Stimulated activated CD4-positive, alpha-beta T cell treated with anti-CD3 and anti-CD28 coated beads, Interleukin-4, amount 100 ng/mL, for 48 hours (primary cell): Measurements from ENCODE around the gene SLX9.

Experiments
- DNase-seq, 2 donors: peaks; one replicate each; pipeline ENCODE4 v3.0.0-alpha.2; 2020; ENCODE audit warnings: low read depth in 2 of 2

SLX9 gene

GRCh38 chr21:44959376-44960091 is 19.7 kb downstream of the SLX9 start:
- no peak for DNase-seq

DNA sequence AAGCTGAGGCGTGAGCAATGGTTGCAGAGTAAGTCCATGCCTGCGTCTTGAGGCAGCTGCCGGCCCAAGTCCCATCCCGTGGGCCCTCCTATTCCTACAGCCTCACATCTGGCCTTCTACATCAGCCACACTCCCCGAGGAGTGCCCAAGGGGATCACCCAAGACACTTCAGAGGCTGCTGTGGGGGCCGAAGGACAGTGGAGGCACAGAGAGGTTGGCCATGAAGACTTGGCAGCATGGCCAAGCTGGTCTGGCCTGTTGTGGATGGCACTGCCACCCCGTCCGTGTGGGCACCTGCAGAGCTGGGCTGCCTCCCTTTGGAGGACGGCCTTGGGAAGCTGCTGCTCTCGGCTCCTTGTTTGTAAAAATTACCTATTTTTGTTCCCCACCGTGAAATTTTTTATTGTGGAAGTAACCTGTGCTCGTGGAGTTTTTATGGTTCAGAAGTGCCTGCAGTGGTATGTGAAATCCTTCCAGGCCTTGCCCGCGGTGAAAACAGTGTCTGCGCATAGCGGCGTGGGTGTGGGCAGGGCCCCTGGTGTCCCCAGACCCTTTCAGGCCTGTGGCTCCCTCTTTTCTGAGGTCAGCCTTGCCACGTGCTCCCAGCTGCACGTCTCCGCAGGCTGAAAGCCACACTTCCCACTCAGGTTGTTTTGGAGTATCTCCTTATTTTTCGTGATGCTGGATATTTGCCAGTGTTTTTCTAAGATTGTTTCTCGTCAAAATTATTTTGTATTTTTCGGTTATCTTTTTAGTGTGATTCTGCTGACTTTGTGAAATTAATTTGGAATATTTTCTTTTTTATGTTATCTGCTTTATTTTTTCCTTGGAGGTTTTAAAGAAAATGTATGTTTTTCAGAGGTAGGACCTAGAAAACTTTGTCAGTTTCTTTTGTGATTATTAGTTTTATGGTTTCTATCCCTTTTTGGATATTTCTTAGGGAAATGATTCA is 20.6 kb downstream of the SLX9 start:
- no peak for DNase-seq

DNA sequence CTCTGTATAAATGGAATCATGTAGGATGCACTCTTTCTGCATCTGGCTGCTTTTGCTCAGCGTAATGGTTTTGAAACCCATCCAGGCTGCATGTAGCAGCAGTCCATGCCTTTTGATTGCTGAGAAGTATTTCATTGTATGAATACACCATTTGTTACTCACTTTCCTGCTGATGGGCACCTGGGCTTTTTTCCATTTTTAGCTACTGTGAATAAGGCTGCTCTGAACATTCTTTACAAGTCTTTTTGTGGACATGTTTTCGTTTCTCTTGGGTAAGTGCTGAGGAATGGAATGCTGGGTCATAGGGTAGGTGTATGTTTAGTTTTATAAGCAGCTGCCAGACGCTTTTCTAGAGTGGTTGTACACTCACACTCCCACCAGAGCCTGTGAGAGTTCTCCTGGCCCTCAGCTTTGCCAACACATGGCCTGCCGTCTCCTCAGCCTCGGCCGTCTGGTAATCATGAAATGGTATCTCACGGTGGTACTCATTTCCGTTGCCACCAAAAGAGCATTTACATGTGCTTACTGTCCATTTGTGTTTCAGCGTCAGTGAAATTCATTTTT is 22.7 kb downstream of the SLX9 start:
- DNase-seq = no peak

DNA sequence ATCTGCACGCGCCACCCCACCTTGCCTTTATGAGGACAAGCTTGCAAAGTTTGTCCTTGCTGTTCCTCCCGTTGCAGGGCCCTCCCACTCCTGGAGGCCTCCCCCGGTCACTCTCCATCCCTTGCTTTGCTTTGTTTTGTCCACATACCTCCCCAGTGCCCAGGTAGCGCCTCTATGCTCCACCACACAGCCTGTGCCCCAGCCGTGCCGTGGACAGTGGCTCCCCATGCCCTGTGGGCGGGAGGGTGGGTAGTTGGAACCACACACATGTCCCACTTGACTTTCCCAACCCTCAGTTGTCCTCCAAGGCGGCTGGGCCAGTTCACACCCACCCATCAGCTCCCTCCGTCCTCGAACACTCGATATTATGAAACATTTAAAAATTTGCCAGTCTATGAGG is 24.6 kb downstream of the SLX9 start:
- DNase-seq = no peak

GRCh38 chr21:44965251-44966022 is 25.6 kb downstream of the SLX9 start:
- DNase-seq = peak in 1 of 2 donors; percentile 27

DNA sequence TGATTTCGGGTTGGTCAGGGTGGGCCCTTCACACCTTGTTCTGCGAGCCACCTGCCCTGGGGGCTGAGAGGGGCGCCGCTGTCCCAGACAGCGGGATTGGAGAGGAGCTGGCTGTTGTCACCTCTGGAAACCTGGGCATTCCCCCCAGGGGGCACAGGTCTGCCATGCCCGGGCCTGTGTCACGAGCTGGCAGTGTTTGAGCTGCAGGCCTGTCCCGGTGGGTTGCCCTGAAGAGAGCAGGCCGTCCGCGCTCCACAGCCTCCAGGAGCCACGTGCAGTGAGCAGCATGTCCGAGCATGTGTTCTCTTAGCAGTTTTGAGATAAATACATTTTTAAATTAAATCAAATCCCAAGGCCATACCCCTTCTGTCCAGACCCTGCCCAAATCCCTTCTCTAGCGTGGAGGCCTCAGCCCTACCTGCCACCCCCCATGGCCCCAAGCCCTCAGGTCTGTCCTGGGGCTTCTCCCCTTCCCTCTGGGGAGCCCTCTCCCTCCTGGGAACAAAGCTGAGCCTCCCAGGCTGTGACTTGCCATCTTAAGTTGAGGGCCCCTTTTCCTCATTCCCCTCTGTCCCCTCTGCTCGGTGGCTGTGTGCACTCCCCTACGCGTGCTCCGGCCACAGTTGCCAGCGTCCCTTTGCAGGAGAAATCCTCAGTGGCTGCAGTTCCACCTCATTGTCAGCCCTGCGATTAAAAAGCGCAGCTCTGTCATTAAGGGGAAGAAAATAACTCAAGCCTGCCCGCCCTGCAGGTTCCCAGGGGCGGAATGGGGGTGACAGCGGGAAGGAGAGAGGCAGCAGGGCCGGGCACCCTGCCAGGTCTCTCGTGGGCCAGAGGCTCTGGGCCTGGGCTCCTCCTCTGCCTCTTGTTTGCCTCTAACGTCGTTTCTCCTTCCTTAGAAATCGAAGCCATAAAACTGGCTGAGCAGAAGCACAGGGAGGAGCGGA is 26.6 kb downstream of the SLX9 start:
- no peak for DNase-seq

DNA sequence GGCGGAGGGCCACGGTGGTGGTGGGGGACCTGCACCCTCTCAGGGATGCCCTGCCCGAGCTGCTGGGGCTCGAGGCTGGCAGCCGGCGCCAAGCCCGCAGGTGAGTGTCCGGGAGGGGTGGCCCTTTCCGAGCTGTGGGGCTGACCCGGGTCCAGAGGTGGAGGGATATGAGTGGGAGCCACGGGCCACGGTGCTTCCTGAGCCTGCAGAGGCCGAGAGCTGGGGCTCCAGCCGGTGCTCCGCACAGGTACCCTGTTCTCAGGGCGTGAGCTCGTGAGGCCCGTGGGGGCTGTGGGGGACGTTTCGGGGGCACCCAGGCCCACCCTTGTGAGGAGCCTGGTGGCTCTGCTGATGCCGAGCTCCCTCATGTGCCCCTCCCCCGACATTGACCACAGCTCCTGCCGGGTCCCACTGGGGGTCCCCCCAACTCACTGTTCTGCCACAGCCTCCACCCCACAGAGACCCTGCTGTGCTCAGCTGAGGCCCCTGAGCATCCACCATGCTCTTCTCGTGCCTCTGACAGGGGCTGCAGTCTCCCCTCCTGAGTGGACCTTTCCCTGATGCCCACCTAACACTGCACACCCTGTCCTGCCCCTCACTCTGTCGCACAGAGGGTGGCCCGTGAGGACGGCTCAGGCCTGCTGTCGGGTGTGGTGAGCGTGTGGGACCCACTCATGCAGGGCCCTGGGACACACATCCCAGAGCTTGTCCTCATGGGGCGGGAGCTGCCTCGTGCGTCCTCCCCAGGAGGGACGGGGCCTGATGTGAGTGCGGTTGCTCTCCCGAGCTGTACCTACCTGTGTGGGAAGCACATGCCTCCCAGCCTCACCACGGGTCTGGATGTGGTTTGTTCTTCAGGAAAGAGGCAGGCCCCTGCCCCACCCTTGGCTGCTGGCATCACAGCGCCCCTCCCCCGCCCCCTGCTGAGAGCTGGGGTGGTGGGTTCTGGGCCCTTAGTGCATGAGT is 27.5 kb downstream of the SLX9 start:
- no peak for DNase-seq

DNA sequence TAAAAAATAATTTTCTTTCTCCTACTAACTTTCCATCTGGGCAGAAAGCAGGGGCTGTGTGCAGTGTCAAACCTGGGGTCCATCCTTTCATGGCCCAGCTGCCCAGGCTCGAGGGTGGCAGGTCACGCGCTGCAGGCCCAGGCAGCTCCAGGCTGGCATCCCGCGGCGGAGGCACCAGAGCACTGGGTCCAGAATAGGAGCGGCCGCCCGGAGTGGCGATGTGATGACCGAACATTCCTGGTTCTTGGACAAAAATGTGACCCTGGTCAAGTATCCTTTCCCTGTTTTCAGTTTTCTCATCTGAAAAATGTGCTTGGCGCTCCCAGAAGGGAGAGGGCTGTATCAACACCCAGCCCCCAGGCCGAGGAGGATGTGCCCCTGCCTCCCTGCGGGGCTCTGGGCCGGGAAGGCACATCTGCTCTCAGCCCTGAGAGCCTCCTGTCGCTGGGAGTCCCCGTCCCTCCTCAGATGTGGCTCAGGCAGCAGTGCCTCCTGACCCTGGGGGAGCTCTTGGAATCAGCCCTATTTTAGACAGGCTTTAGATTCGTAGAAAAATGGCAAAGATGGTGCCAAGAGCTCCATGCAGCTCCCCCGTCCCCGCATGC is 29.3 kb downstream of the SLX9 start:
- DNase-seq = no peak

DNA sequence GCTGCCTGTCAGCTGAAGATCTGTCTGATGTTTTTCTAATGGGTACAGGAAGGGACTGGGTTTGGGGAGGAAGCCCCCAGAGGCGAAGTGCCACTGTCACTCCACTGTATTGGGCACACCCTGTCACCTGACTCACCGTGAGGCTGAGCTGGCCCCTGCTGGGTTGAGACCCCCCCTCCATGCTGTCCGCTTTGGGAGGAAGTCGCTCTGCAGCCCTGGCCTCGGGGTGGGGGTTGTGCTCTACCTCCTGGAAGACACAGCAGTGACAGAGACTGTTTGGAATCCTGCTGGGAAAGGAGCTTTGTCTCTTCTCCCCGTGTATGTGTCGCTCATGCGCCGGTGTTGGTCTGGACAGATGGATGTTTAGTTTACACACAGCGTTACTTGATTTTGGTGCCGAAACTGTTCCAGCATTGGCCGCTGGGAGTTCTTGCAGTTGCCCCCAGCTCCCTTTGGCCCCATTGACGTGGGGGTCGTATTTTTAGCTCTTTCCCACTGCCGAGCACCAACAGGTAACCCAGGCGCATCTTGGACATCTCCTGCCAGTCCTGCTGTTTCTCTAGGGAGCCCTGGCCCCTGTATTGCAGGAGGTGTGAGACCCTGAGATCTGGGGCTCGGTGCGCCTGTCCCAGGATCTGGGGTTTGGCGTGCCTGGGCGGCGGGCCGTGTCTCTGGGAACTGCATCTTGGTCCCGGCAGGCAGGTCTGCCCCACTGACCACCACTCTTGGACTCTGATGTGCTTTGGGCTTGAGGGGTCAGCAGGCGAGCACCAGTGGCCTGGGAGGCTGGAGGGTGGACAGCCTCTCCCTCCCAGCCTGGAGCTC is 30.3 kb downstream of the SLX9 start:
- DNase-seq = no peak

GRCh38 chr21:44970766-44971671 is 31.2 kb downstream of the SLX9 start:
- no peak for DNase-seq

DNA sequence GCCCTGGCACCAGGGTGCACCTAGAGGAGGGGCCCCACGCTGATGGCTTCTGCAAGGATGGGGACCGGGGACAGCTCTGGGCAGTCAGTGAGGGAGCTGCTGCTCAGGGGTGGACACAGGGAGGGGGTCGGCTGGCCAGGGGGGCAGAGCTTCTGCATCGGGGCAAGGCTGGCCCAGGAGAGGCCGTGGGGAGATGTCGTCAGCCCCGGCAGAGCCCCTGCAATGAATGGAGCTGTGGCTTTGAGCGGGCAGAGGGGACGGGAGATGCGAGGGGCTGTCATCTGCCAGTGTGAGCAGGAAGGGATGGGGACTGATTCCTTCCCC is 31.8 kb downstream of the SLX9 start:
- DNase-seq = no peak

DNA sequence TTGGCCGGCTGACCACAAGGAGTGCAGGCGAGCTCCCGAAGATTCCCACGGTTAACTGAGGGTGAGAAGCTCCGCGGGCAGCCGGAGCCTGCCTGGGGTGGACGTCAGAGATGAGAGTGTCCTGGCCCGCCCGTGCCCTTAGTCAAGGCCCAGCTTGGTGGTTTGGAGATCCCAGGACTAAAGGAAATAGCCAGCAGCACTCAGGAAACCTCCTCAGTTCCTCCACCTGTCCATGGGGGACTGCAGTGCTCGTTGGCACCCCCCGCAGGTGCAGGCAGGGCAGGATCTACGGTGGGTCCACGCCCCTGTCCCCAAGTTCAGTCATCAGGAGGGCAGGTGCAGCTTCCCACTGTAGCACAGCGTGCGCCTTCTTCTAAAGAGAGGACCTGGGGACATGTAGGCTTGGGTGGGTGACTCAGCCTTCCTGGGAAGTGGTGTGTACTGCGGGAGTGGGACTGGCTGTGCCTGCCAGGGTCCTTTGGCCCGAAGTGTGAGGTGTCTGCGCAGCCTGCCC is 32.5 kb downstream of the SLX9 start:
- DNase-seq = no peak

DNA sequence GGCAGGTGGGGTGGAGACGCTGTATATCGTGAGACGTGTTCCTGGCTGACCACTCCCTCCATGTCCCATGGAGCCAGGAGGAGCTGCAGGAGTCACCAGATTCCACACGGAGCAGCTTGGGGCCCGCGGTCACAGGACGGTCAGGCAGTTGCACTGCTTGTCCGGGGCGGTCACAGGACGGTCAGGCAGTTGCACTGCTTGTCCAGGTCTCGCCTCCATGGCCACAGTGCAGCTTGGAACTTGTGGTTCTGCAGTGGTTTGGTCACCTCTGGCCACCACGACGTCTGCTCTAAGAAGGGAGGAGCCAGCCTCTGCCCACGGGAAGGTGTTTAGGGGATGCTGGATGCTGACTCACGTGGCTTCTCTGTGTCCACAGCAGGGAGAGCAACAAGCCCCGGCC is 33.0 kb downstream of the SLX9 start:
- DNase-seq = no peak

DNA sequence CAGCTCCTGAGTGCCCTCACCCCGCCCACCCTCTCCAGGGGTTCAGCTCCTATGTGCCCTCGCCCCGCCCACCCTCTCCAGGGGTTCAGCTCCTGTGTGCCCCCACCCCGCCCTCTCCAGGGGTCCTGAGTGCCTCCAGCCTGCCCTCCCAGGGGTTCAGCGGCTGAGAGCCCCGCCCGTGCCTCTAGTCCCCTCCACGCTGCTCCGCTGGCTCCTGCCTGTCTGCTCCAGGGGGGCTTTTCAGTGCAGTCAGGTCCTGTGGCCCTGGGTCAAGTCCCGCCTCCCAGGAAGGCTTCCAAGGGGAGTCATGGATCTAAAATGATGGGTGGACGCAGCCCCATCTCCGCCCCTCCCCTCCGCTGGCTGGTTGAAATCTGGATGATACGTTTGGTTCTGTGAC is 33.8 kb downstream of the SLX9 start:
- no peak for DNase-seq

GRCh38 chr21:44974676-44975075 is 34.8 kb downstream of the SLX9 start:
- no peak for DNase-seq

GRCh38 chr21:44975720-44976555 is 36.1 kb downstream of the SLX9 start:
- no peak for DNase-seq
